Adipocyte (in vitro differentiated cells): ENCODE data around the gene PLCL1.
"Not testable (repeated sequence)": the region's sequence is repeated elsewhere in the genome, so short reads cannot be mapped to it uniquely, and the experiment has no call there.

Experiments
- DNase-seq: peaks from one replicate; pipeline ENCODE4 v3.0.0-alpha.2; 2015; ENCODE audit warnings: low read depth
- H3K27me3 ChIP-seq: replicated peaks from 2 replicates; pipeline ENCODE4 v1.7.0; 2013; ENCODE audit warnings: mild to moderate bottlenecking, low read length, moderate library complexity; ENCODE audit not compliant: control insufficient read depth, insufficient read depth
- H3K36me3 ChIP-seq: 2 replicates; pipeline ENCODE4 v1.7.0; 2013; ENCODE audit warnings: low read length, mild to moderate bottlenecking, moderate library complexity; ENCODE audit not compliant: control insufficient read depth, insufficient read depth, severe bottlenecking
- H3K4me1 ChIP-seq: 2 replicates; pipeline ENCODE4 v1.7.0; 2013; ENCODE audit warnings: mild to moderate bottlenecking, low read length, moderate library complexity; ENCODE audit not compliant: control insufficient read depth, insufficient read depth
- H3K4me3 ChIP-seq: 2 replicates; pipeline ENCODE4 v1.7.0; 2013; ENCODE audit warnings: mild to moderate bottlenecking, low read length, moderate library complexity
- H3K9ac ChIP-seq: 2 replicates; pipeline ENCODE4 v1.7.0; 2013; ENCODE audit warnings: mild to moderate bottlenecking, low read length, moderate library complexity
- H3K9me3 ChIP-seq: 2 replicates; pipeline ENCODE4 v1.7.0; 2013; ENCODE audit warnings: mild to moderate bottlenecking, low read length, moderate library complexity; ENCODE audit not compliant: control insufficient read depth

PLCL1 gene

DNA sequence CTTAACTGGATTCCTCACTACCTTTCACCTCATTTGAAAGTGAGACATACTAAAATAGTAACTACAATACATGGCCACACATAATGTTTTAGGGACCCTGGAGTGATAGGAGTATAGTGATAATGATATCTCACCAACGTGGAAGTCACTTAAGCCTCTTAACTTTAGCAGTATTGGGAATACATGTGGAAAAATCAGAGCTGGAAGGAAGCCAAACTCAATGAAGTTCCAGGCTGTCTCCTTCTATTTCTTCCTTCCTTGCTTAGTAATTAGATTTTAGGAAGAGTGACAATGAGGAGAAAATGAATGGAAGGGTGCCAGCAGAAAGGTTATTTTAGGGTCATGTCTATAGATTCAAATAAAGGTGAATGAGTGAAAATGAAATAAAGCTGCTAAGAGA, 387.3 kb downstream of the PLCL1 start:
- no peak for DNase-seq
- H3K36me3 ChIP-seq: no peaks in the 10 kb centered on the region
- no peaks in the 10 kb centered on the region for H3K9me3 ChIP-seq
- no peak overlapping the region for H3K4me3 ChIP-seq
- no peak overlapping the region for H3K9ac ChIP-seq
- H3K4me1 ChIP-seq: no peaks in the 10 kb centered on the region
- no peaks in the 10 kb centered on the region for H3K27me3 ChIP-seq

DNA sequence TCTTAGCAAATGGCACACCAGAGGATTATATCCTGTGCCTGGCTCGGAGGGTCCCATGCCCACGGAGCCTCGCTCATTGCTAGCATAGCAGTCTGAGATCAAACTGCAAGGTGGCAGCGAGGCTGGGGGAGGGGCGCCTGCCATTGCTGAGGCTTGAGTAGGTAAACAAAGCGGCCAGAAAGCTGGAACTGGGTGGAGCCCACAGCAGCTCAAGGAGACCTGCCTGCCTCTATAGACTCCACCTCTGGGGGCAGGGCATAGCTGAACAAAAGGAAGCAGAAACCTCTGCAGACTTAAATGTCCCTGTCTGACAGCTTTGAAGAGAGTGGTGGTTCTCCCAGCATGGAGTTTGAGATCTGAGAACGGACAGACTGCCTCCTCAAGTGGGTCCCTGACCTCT, 392.2 kb downstream of the PLCL1 start:
- not testable (repeated sequence) for DNase-seq, H3K27me3 ChIP-seq, H3K36me3 ChIP-seq, H3K9ac ChIP-seq, H3K4me3 ChIP-seq, H3K9me3 ChIP-seq, H3K4me1 ChIP-seq
